Esophagus squamous epithelium (tissue), 5 donors: Measurements from ENCODE around the gene GABBR2. TPM values are rescaled to one million over a fixed set of nuclear protein-coding genes. Genes with fewer than 3 reads are reported as not detected.

Experiments
- DNase-seq: peaks from one replicate; lab custom pipeline; 2025; lab: John Stamatoyannopoulos, UW
- H3K27ac ChIP-seq, 4 donors: fragments of 200-600 bp; sonication (generic); one replicate each; pipeline ENCODE4 v1.5.1; 2016 to 2019; ENCODE audit warnings: mild to moderate bottlenecking in 1 of 4
- H3K27me3 ChIP-seq, 4 donors: fragments of 200-600 bp; sonication (generic); 1 replicate in 3 of 4; 2 replicates in 1 of 4; pipeline versions ENCODE4 v1.5.1 to v1.6.0; 2017 to 2021; ENCODE audit warnings: antibody characterized with exemption in 1 of 4
- H3K36me3 ChIP-seq, 3 donors: fragments of 200-600 bp; sonication (generic); one replicate each; pipeline ENCODE4 v1.5.1; 2016 to 2019
- H3K4me1 ChIP-seq, 3 donors: fragments of 200-600 bp; sonication (generic); one replicate each; pipeline ENCODE4 v1.5.1; 2017 to 2019
- H3K4me3 ChIP-seq, 4 donors: fragments of 200-600 bp; sonication (generic); 1 replicate in 3 of 4; 2 replicates in 1 of 4; pipeline ENCODE4 v1.5.1; 2016 to 2019; ENCODE audit warnings: mild to moderate bottlenecking in 2 of 4, moderate library complexity in 1 of 4
- H3K9me3 ChIP-seq, 3 donors: fragments of 200-600 bp; sonication (generic); one replicate each; pipeline ENCODE4 v1.5.1; 2016 to 2019
- CTCF ChIP-seq, 6 experiments: fragments of 450-650 bp in 4 of 6; fragments of 200-600 bp in 2 of 6; sonication (generic) in 2 of 6; IDR thresholded peaks; one replicate each; pipeline ENCODE4 v1.5.1; 2016 to 2019; ENCODE audit warnings: antibody characterized with exemption in 6 of 6, mild to moderate bottlenecking in 4 of 6, moderate library complexity in 4 of 6
- POLR2A ChIP-seq, 4 donors: fragments of 450-650 bp; IDR thresholded peaks; one replicate each; pipeline ENCODE4 v1.6.1; 2017; ENCODE audit warnings: antibody characterized with exemption in 4 of 4, mild to moderate bottlenecking in 4 of 4, moderate library complexity in 3 of 4
- WGBS, 2 donors: methylation state at CpG; one replicate each; pipeline ENCODE4 v1.1.5; 2018; 5-methylcytosine and 5-hydroxymethylcytosine counted together
- intact Hi-C: fragments of 100-400 bp; cut with DNase I; formaldehyde crosslinking; loops from one replicate; pipeline ENCODE4 v1.15.0; 2022
- total RNA-seq, 4 donors: library from RNA; depleted of rRNA; stranded (reverse); fragments of >200 nt; gene quantifications; one replicate each; pipeline ENCODE4 v1.1.0, GENCODE V29; 2016
- donor health status: DM: yes; HTN: yes; CAD: no.

GABBR2 gene
- total RNA-seq, 4 donors from 2014 or later: not detected

GRCh38 chr9:98302938-98303632 is 405.6 kb downstream of the GABBR2 start:
- H3K4me3 ChIP-seq: no peak overlapping the region
- 76 to 90% methylated on average over 8 of the region's 13 CpGs for WGBS, 2 donors
- no peaks in the 10 kb centered on the region for H3K9me3 ChIP-seq
- no peaks in the 10 kb centered on the region for H3K36me3 ChIP-seq
- DNase-seq: no peak
- intact Hi-C loops: no loop called here
- no peak for TF ChIP-seq CTCF (IDR thresholded peaks at IDR 0.05)
- no peak for TF ChIP-seq POLR2A (IDR thresholded peaks at IDR 0.05)
- no peak overlapping the region for H3K27ac ChIP-seq
- peaks cover 0 to 3% (median 0%) of the 10 kb centered on the region in 4 donors for H3K27me3 ChIP-seq
- H3K4me1 ChIP-seq: no peaks in the 10 kb centered on the region

- TF ChIP-seq CTCF (IDR thresholded peaks at IDR 0.05): no peak
- Histone ChIP-seq H3K9me3 (no peaks in the 10 kb centered on the region), H3K4me3 (no peak overlapping the region), H3K27me3 (peaks cover 0 to 3% (median 0%) of the 10 kb centered on the region in 4 donors), H3K27ac (no peak overlapping the region), H3K36me3 (no peaks in the 10 kb centered on the region), H3K4me1 (no peaks in the 10 kb centered on the region)
- intact Hi-C loops: no loop called here
- 64 to 81% methylated on average over 5 of the region's 5 CpGs for WGBS, 2 donors
- DNase-seq: no peak
Observed at GRCh38 chr9:98302150-98302549, 406.6 kb downstream of the GABBR2 start.

GRCh38 chr9:98300611-98301010 is 408.1 kb downstream of the GABBR2 start:
- H3K9me3 ChIP-seq: no peaks in the 10 kb centered on the region
- H3K27ac ChIP-seq: no peak overlapping the region
- no peak overlapping the region for H3K4me3 ChIP-seq
- intact Hi-C loops: no loop called here
- no peaks in the 10 kb centered on the region for H3K27me3 ChIP-seq
- no peak for DNase-seq
- no peak for TF ChIP-seq POLR2A (IDR thresholded peaks at IDR 0.05)
- TF ChIP-seq CTCF (IDR thresholded peaks at IDR 0.05): no peak
- H3K36me3 ChIP-seq: no peaks in the 10 kb centered on the region
- WGBS, 2 donors: 79 to 89% methylated on average over 3 of the region's 3 CpGs
- no peaks in the 10 kb centered on the region for H3K4me1 ChIP-seq

GRCh38 chr9:98298476-98298875 is 410.3 kb downstream of the GABBR2 start:
- intact Hi-C loops: no loop called here
- Histone ChIP-seq H3K27me3 (no peaks in the 10 kb centered on the region), H3K27ac (no peak overlapping the region), H3K4me1 (no peaks in the 10 kb centered on the region), H3K9me3 (no peaks in the 10 kb centered on the region), H3K4me3 (no peak overlapping the region), H3K36me3 (no peaks in the 10 kb centered on the region)
- no peak for TF ChIP-seq CTCF (IDR thresholded peaks at IDR 0.05)
- no peak for DNase-seq

GRCh38 chr9:98295824-98296223 is 412.9 kb downstream of the GABBR2 start:
- Histone ChIP-seq H3K36me3 (no peaks in the 10 kb centered on the region), H3K4me1 (no peaks in the 10 kb centered on the region), H3K27me3 (no peaks in the 10 kb centered on the region), H3K4me3 (no peak overlapping the region), H3K9me3 (no peaks in the 10 kb centered on the region), H3K27ac (no peak overlapping the region)
- intact Hi-C loops: no loop called here
- no peak for DNase-seq
- WGBS, 2 donors: 76 to 83% methylated on average over 6 of the region's 6 CpGs
- TF ChIP-seq POLR2A (IDR thresholded peaks at IDR 0.05): no peak
- TF ChIP-seq CTCF (IDR thresholded peaks at IDR 0.05): no peak
